Measurements from ENCODE around the gene CNNM2.
"Not testable (repeated sequence)": the region's sequence is repeated elsewhere in the genome, so short reads cannot be mapped to it uniquely, and the experiment has no call there.

The CNNM2 gene

GRCh38 chr10:102970562-102971340 is 52.7 kb downstream of the CNNM2 start:
- DNase-seq = no peak

GRCh38 chr10:102975483-102976379 is 57.6 kb downstream of the CNNM2 start:
- DNase-seq = no peak

- not testable (repeated sequence) for DNase-seq
Measured at GRCh38 chr10:102976380-102976726, 58.3 kb downstream of the CNNM2 start.

GRCh38 chr10:102982296-102982695 is 64.2 kb downstream of the CNNM2 start:
- DNase-seq = no peak

GRCh38 chr10:102984086-102984485 is 66.0 kb downstream of the CNNM2 start:
- no peak for DNase-seq

GRCh38 chr10:102985811-102986210 is 67.7 kb downstream of the CNNM2 start:
- no peak for DNase-seq

DNA sequence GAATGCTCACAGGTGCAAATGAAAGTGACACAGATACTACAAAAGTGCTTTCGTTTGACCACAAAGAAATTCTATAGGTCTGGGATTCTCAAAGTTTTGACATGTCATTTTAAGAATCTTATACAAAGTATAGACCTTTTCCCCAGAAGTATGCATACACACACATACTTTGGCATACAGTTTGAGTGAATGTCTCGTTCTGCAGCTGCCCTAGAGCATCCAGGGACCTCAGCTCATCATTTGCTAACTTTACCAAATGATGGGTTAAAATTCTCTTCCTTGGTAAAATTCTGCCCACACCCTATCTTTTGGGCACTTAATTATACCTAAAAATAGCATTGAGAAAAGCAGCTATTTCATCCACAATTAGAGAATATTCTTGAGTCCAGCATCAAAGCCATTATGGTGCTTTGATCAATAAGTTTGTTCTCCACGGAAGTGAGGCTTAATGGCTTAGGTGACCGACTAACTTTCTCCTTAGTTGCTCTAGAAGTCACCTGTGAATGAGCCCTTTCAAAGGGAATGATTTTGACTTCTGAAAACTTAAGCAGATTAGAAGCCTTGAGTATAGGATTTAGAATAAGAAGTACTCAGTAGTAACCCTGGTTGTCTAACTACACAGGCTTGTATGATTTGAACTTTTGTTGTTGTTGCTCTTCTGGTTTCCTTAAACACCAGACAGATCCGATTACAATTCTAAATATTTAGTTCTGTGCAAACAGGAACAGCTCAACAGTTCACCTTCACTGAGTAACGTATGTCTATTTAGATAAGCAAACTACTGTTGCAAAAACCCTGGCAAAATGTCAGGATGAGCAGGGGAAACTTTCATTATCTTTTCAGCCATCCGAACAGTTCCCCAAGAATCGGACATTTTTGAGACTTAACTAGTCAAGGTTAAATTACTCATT is 70.6 kb downstream of the CNNM2 start:
- DNase-seq = no peak

DNA sequence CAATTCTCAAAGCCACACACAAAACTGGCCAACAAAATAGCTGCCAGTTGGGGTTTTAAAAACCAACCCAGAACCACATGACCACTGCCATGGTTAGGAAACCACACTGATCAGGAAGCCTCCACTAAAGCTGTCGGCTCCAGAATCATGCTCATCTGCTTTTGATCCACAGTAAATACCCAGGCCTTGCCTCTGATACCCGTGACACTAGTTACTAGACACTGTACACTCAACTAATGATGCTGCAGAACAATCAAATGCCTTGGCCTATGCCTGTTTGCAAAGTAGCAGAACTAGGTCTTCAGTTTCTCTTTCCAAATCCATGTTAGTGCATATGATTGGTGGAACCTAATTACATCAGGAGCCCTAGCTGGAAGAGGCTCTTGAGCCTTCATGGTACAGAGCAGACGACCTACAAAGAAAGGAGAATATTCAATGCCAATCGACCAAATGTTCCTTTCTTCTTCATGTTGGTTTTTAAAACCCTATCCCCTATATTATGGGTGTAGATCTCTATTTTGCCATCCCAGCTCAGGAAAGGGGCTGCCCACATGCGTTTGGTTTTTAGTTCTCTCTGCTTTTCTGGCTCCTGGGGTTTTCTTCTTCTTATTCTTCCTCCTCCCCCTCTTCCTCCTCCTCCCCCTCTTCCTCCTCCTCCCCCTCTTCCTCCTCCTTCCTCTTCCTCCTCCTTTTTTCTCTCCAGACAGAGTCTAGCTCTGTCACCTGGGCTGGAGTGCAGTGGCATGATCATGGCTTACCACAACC is 76.6 kb downstream of the CNNM2 start:
- no peak for DNase-seq

DNA sequence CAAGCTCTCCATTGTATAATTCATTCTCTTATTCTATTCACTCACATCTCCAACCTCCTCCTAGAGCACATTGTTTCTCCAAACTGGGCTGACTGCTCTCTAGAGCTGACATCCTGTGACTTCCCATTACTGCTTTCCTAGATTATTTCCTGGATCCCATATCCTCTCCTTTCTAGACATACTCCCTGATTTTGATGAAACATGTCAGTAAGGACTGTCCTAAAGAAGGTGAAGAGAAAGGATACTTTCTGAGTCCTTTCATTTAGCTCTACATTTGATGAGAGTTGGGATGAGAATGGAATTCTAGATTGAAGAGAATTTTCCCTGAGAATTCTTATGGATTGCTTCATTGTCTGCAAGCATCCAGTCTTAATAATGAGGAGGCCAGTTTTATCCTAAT is 78.8 kb downstream of the CNNM2 start:
- DNase-seq = no peak

GRCh38 chr10:102997998-102998397 is 79.9 kb downstream of the CNNM2 start:
- DNase-seq = no peak

GRCh38 chr10:102998399-102998907 is 80.4 kb downstream of the CNNM2 start:
- no peak for DNase-seq

DNA sequence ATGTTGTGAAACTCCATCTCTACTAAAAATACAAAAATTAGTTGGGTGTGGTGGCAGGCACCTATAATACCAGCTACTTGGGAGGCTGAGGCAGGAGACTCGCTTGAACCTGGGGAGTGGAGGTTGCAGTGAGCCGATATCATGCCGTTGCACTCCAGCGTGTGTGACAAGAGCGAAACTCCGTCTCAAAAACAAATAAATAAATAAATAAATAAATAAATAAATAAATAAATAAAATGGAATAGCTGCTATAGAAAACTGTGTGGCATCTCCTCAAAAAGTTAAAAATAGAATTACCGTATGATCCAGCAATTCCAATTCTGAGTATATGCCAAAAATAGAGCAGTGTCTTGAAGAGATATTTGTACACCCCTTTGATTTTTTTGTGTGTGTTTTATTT is 82.0 kb downstream of the CNNM2 start:
- DNase-seq = not testable (repeated sequence)

DNA sequence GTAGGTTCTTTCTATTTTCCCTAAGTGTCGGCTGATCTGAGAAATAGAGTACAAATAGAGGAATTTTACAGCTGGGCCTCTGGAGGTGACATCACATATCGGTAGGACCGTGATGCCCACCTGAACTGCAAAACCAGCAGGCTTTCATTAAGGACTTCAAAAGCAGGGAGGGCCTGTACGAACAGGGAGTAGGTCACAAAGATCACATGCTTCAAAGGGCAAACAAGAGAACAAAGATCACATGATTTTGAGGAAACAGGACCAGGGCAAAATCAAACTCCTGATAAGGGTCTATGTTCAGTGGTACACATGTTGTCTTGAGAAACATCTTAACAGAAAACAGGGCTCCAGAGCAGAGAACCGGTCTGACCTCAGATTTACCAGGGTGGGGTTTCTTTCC is 88.9 kb downstream of the CNNM2 start:
- DNase-seq = no peak

GRCh38 chr10:103013416-103013815 is 95.3 kb downstream of the CNNM2 start:
- DNase-seq = no peak

DNA sequence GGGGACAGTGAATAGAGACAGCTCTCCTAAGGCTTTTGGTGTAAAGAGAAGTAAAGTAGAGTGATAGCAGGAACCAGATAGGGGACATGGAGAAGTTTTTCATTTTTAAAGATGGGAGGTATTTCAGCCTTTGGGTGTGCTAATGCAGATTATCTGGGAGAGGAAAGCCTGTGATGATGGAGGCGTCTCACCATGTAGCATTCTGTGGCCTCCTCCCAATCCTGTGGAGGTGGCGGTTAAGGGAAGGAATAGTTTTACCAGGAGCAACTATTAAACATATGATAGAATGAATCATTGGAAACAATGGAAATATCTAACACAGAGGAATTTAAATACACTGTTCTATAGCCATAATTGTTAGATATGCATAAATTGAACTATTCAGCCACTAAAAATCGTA is 101.3 kb downstream of the CNNM2 start:
- no peak for DNase-seq

DNA sequence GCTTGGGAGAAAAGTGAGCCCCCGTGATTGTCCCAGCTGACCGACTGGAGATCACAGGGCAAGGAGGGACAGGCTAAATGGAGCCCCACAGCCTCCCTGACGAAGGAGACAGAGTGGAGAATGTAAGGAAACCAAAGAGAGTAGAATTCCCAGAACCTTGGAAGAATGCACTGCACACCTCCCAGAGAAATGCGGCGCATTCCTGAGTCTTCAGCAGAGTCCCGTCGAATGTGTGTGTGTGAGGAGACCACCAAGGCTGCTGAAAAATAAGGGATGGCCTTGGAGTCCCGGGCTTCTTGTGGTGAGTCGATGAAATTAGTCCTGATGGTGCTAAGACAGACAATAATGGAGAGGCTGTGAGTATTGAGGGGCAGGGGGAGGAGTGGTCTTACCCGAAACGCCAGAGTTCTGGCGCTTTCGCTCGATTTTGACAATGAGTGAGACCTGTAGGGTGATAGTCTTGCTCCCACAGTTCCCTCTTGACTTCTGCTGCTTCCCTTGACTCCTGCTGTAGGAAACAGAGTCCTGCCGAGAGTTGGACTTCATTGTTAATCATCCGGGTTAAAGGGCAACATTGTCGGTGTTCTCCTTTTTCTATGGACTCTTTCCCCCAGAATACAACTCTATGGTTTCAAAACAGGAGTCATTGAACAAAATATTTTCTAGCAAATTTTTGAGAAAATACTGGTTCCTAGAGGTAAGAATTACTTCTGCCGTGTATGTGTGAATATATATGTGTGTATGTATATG is 103.2 kb downstream of the CNNM2 start:
- no peak for DNase-seq

DNA sequence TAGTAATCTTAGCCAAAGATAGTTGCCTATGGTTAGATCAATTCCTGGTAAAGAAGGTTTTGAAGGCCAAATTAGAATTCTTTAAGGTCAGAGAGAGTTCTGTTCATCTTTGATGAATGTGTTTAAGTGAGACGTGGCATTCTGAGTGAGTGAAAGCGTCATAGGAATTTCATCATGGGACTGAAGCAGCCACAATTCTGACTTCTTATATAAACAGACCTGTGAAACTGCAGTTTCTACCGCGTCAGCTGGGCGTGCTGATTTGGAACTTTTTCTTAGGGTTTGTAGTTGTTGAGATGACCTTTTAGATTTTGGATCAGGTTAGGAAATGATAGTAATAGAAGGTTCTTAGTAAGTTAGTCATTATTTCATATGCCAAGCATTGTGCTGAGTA is 103.8 kb downstream of the CNNM2 start:
- DNase-seq = no peak

DNA sequence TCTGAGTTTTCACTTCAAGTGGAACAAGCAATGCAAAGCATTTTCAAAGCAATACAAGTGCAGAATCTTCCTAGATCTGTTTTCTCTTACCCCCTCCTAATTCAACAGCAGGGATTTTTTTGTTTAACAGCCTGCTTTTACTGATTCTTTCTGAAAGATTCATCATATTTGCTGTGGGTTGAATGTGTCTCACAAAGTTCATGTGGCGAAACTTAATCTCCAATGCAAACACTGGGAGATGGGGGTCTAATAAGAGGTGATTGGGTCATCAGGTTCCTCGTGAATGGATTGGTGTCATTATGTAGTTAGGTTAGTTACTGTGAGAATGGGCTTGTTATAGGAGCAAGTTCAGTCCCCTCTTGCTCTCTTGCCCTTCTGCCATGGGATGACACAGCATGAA is 107.6 kb downstream of the CNNM2 start:
- DNase-seq = no peak

- DNase-seq = no peak
Measured at GRCh38 chr10:103038570-103038969, 120.5 kb downstream of the CNNM2 start.

GRCh38 chr10:103040418-103040817 is 122.3 kb downstream of the CNNM2 start:
- DNase-seq = no peak

DNA sequence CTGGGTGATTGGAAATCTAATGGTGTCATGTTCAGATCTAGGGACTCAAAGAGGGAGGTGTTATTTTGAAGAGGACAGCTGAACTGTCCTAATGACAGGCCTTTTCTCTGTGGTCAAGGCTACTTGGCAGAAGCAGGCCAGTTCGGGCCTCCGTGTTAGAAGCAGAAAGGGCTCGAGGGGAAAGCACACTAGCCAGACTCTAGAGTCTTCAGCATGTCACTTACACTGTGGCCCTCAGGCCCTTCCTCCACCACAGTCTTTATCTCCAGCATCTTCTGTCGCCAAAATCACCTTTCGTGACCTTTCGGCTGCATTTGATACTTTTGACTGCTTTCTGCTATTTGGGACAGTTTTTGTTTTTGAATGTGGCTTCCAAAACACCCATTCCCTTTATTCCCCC is 123.3 kb downstream of the CNNM2 start:
- DNase-seq = no peak
